Left lung (tissue), 10 donors: ENCODE results near the gene SKP1. TPM values are rescaled to one million over a fixed set of nuclear protein-coding genes. Genes with fewer than 3 reads are reported as not detected.

Experiments
- ATAC-seq: fragments of 200-7000 bp; cut with Tn5 transposase; one replicate; pipeline ENCODE4 v1.9.1; 2020; ENCODE audit warnings: moderate library complexity
- DNase-seq, 4 donors: peaks; one replicate each; pipeline ENCODE4 v3.0.0-alpha.2; 2013 to 2020
- H3K27ac ChIP-seq, 2 donors: fragments of 200-600 bp; sonication (generic) in 1 of 2; one replicate each; pipeline versions ENCODE4 v1.5.0 to v1.8.0; 2020 to 2021
- H3K27me3 ChIP-seq, 2 donors: fragments of 200-600 bp; sonication (generic) in 1 of 2; one replicate each; pipeline versions ENCODE4 v1.5.0 to v1.8.0; 2020 to 2021
- H3K36me3 ChIP-seq, 2 donors: fragments of 200-600 bp; sonication (generic) in 1 of 2; one replicate each; pipeline versions ENCODE4 v1.5.0 to v1.8.0; 2020 to 2021
- H3K4me1 ChIP-seq, 2 donors: fragments of 200-600 bp; one replicate each; pipeline ENCODE4 v1.8.0; 2021
- H3K4me3 ChIP-seq, 2 donors: fragments of 200-600 bp; sonication (generic) in 1 of 2; one replicate each; pipeline versions ENCODE4 v1.5.0 to v1.8.0; 2020 to 2021; ENCODE audit warnings: mild to moderate bottlenecking in 1 of 2
- H3K9me3 ChIP-seq, 2 donors: fragments of 200-600 bp; sonication (generic) in 1 of 2; one replicate each; pipeline versions ENCODE4 v1.5.0 to v1.8.0; 2020 to 2021
- CTCF ChIP-seq, 2 donors: fragments of 200-600 bp; sonication (generic) in 1 of 2; IDR thresholded peaks; one replicate each; pipeline versions ENCODE4 v1.5.0 to v1.8.0; 2021; ENCODE audit warnings: antibody characterized with exemption in 2 of 2
- intact Hi-C, 2 donors: fragments of 100-400 bp; cut with DNase I; formaldehyde crosslinking; loops; one replicate each; pipeline versions ENCODE4 v1.11.2 to v1.14.2; 2022
- polyA plus RNA-seq, 6 donors: library from polyadenylated mRNA; unstranded; fragments of 120-200 nt; gene quantifications; one replicate each; pipeline ENCODE4 v1.2.1, GENCODE V29; 2013; ENCODE audit not compliant: insufficient read length in 6 of 6
- total RNA-seq, 2 donors: library from RNA; stranded (reverse); fragmentation: NEBNext Ultra II Directional; extraction: Animal tissue kit (Norgen Biotek cat#: 25700); gene quantifications; one replicate each; pipeline ENCODE4 v1.2.1, GENCODE V29; 2021
- donor health status: DM: no; HTN: yes; CAD: no.
- donor health status: DM: no; HTN: no; CAD: no.

SKP1 gene
- total and polyA plus RNA-seq, 8 donors = 259 to 584 (median 547) TPM

GRCh38 chr5:134189031-134189430, 12.3 kb upstream of the SKP1 start:
- Histone ChIP-seq H3K9me3 (no peaks in the 10 kb centered on the region), H3K4me3 (no peak overlapping the region), H3K27ac (no peak overlapping the region), H3K4me1 (no peaks in the 10 kb centered on the region), H3K27me3 (no peaks in the 10 kb centered on the region), H3K36me3 (no peaks in the 10 kb centered on the region)
- ATAC-seq = no peak
- intact Hi-C loops = loop anchor here in 1 of 2 donors (10.0 kb wide), 1 partner anchor 96 kb away; no protein-coding TSS in a partner anchor
- no peak for TF ChIP-seq CTCF (IDR thresholded peaks at IDR 0.05)
- DNase-seq = no peak

GRCh38 chr5:134188092-134188491, 11.3 kb upstream of the SKP1 start:
- TF ChIP-seq CTCF (IDR thresholded peaks at IDR 0.05) = no peak
- Histone ChIP-seq H3K27me3 (no peaks in the 10 kb centered on the region), H3K36me3 (no peaks in the 10 kb centered on the region), H3K9me3 (no peaks in the 10 kb centered on the region), H3K4me1 (no peaks in the 10 kb centered on the region), H3K4me3 (no peak overlapping the region), H3K27ac (no peak overlapping the region)
- DNase-seq (no peak), ATAC-seq (no peak)
- intact Hi-C loops = loop anchor here in 1 of 2 donors (10.0 kb wide), 1 partner anchor 97 kb away; no protein-coding TSS in a partner anchor

- H3K9me3 ChIP-seq = no peaks in the 10 kb centered on the region
- TF ChIP-seq CTCF (IDR thresholded peaks at IDR 0.05) = peak; percentile 85 to 93
- intact Hi-C loops = loop anchor here (2.0 to 10.0 kb wide), 2 partner anchors 100 to 106 kb away; no protein-coding TSS in a partner anchor
- no peaks in the 10 kb centered on the region for H3K36me3 ChIP-seq
- DNase-seq (peak; percentile 25 to 78 (median 72)), ATAC-seq (peak; percentile 98)
- no peaks in the 10 kb centered on the region for H3K4me1 ChIP-seq
- no peak overlapping the region for H3K4me3 ChIP-seq
- no peaks in the 10 kb centered on the region for H3K27me3 ChIP-seq
- no peak overlapping the region for H3K27ac ChIP-seq
Measured at GRCh38 chr5:134184155-134185135, 7.7 kb upstream of the SKP1 start.

- no peak overlapping the region for H3K4me3 ChIP-seq
- H3K36me3 ChIP-seq = no peaks in the 10 kb centered on the region
- H3K27me3 ChIP-seq = no peaks in the 10 kb centered on the region
- H3K4me1 ChIP-seq = no peaks in the 10 kb centered on the region
- H3K9me3 ChIP-seq = no peaks in the 10 kb centered on the region
- TF ChIP-seq CTCF (IDR thresholded peaks at IDR 0.05) = no peak
- intact Hi-C loops = loop anchor here in 1 of 2 donors (10.0 kb wide), 1 partner anchor 101 kb away; no protein-coding TSS in a partner anchor
- ATAC-seq (no peak), DNase-seq (no peak)
- H3K27ac ChIP-seq = no peak overlapping the region
Measured at GRCh38 chr5:134183481-134183880, 6.7 kb upstream of the SKP1 start.

- ATAC-seq (no peak), DNase-seq (no peak)
- peaks cover 0 to 8% of the 10 kb centered on the region in 2 donors for H3K36me3 ChIP-seq
- TF ChIP-seq CTCF (IDR thresholded peaks at IDR 0.05) = no peak
- H3K4me3 ChIP-seq = peak overlapping the region in 1 of 2 donors; percentile 88
- no peaks in the 10 kb centered on the region for H3K27me3 ChIP-seq
- H3K9me3 ChIP-seq = no peaks in the 10 kb centered on the region
- H3K4me1 ChIP-seq = peaks cover 11 to 35% of the 10 kb centered on the region in 2 donors
- peak overlapping the region in 1 of 2 donors; percentile 99 for H3K27ac ChIP-seq
- intact Hi-C loops = no loop called here
Measured at GRCh38 chr5:134178096-134178419, 1.3 kb upstream of the SKP1 start.
